Adipocyte (in vitro differentiated cells): ENCODE measurements around the gene TVP23C.
A peak's percentile ranks its signal among the peaks of the same experiment; 100 is the strongest.
"Not testable (repeated sequence)": the region's sequence is repeated elsewhere in the genome, so short reads cannot be mapped to it uniquely, and the experiment has no call there.

Experiments
- DNase-seq: peaks from one replicate; pipeline ENCODE4 v3.0.0-alpha.2; 2015; ENCODE audit warnings: low read depth
- H3K27me3 ChIP-seq: replicated peaks from 2 replicates; pipeline ENCODE4 v1.7.0; 2013; ENCODE audit warnings: mild to moderate bottlenecking, low read length, moderate library complexity; ENCODE audit not compliant: control insufficient read depth, insufficient read depth
- H3K36me3 ChIP-seq: 2 replicates; pipeline ENCODE4 v1.7.0; 2013; ENCODE audit warnings: low read length, mild to moderate bottlenecking, moderate library complexity; ENCODE audit not compliant: control insufficient read depth, insufficient read depth, severe bottlenecking
- H3K4me1 ChIP-seq: 2 replicates; pipeline ENCODE4 v1.7.0; 2013; ENCODE audit warnings: mild to moderate bottlenecking, low read length, moderate library complexity; ENCODE audit not compliant: control insufficient read depth, insufficient read depth
- H3K4me3 ChIP-seq: 2 replicates; pipeline ENCODE4 v1.7.0; 2013; ENCODE audit warnings: mild to moderate bottlenecking, low read length, moderate library complexity
- H3K9ac ChIP-seq: 2 replicates; pipeline ENCODE4 v1.7.0; 2013; ENCODE audit warnings: mild to moderate bottlenecking, low read length, moderate library complexity
- H3K9me3 ChIP-seq: 2 replicates; pipeline ENCODE4 v1.7.0; 2013; ENCODE audit warnings: mild to moderate bottlenecking, low read length, moderate library complexity; ENCODE audit not compliant: control insufficient read depth

Gene TVP23C

GRCh38 chr17:15524990-15525985 is 38.0 kb downstream of the TVP23C start:
- H3K27me3 ChIP-seq, H3K4me3 ChIP-seq, H3K9me3 ChIP-seq, H3K9ac ChIP-seq, H3K36me3 ChIP-seq: not testable (repeated sequence)
- H3K4me1 ChIP-seq, result peaks cover 13% of the 10 kb centered on the region
- peak; percentile 51 for DNase-seq

GRCh38 chr17:15516150-15516549 is 47.1 kb downstream of the TVP23C start:
- Histone ChIP-seq H3K4me1 (peaks cover 26% of the 10 kb centered on the region), H3K36me3 (peaks cover 9% of the 10 kb centered on the region), H3K4me3 (no peak overlapping the region), H3K9ac (no peak overlapping the region), H3K9me3 (peaks cover 4% of the 10 kb centered on the region), H3K27me3 (no peaks in the 10 kb centered on the region)
- no peak for DNase-seq

DNA sequence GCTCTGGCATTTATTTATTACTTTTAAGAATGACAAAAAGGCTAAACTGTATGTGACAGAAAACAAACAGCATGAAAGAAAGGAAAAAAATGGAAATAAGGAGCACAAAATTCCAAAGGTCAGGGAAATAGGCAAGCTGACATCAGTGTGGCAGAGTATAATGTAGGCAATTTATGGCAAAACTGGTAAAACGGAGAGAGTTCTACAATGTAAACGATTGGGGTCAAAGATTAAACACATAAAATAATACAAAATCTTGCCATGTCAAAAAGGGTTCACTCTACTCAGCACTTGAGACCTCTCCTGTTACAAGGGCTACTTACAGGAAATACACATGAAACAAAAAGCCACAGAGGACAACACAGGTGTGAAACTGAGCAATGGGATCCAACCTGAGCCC is 48.8 kb downstream of the TVP23C start:
- DNase-seq, result no peak
- H3K9ac ChIP-seq, result no peak overlapping the region
- peaks cover 4% of the 10 kb centered on the region for H3K9me3 ChIP-seq
- H3K27me3 ChIP-seq, result no peaks in the 10 kb centered on the region
- peaks cover 9% of the 10 kb centered on the region for H3K36me3 ChIP-seq
- H3K4me1 ChIP-seq, result peaks cover 40% of the 10 kb centered on the region
- H3K4me3 ChIP-seq, result no peak overlapping the region

DNA sequence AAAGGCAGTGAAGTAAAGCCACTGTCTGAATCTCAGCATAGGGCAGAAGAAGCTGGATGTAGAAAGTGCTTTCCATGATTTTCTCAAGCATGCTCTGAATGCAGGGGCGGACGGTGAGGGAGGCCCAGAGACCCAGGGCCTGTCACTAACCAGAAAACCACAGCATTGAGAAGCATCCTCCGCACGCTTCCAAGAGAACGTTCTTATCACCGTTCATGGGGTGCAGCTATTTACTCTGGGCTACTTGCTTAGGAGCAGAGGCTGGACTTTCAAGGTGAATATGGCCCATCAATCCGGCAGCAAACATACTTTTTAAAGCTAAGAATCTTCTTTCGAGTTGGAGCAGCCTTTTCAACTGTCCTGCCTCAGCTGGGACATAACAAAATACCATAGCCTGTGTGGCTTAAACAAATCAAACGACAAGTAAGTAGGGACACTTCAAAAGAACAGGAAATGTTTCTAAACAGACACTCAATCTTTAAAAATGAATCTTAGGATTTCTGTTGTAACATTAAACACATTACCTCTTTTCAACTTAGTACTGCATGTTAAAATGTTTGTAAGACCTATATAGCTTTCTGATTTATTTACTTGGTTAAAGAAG is 49.3 kb downstream of the TVP23C start:
- H3K27me3 ChIP-seq, result no peaks in the 10 kb centered on the region
- peaks cover 9% of the 10 kb centered on the region for H3K36me3 ChIP-seq
- H3K4me3 ChIP-seq, result no peak overlapping the region
- no peak for DNase-seq
- H3K4me1 ChIP-seq, result peaks cover 40% of the 10 kb centered on the region
- H3K9ac ChIP-seq, result peak overlapping the region; percentile 62
- H3K9me3 ChIP-seq, result peaks cover 4% of the 10 kb centered on the region

DNA sequence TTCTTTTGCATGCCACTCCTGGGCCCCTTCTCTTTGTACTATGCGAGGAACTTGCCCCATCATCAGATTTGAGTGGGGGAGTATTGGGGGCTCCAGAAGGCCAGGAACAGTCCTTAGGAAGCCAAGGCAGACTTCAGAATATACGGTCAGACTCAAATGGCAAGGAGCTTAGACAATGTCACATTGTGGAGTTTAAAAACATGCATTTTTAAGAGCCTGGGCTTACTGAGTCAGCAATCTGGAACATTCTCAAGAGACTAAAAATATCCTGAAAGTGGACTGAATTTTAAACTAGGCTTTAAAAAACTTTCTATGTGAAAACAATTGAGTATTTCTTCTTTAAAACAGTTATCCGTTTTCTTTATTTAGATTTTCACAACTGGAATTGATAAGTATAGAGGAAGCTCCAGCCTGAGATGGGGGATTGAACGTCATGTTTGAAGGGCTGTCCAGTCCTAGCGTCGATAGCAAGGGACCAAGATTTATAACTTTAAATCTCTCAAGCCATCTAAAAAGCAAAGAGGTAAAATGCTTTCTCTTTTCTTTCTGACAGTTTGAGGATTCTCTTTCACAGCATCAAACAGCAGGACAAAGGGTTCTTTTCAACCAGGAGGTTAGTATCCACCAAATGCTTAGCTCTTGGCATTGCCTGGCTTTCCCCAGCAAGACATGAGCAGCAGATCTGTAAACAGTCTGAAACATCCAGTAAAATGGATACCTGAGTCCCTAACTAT is 50.1 kb downstream of the TVP23C start:
- Histone ChIP-seq H3K9ac (peak overlapping the region; percentile 62), H3K4me3 (peak overlapping the region; percentile 26), H3K9me3 (peaks cover 4% of the 10 kb centered on the region), H3K27me3 (no peaks in the 10 kb centered on the region), H3K4me1 (peaks cover 40% of the 10 kb centered on the region), H3K36me3 (peaks cover 9% of the 10 kb centered on the region)
- peak; percentile 60 for DNase-seq

- Histone ChIP-seq H3K36me3 (peaks cover 9% of the 10 kb centered on the region), H3K4me1 (peaks cover 40% of the 10 kb centered on the region), H3K27me3 (no peaks in the 10 kb centered on the region), H3K4me3 (no peak overlapping the region), H3K9ac (no peak overlapping the region), H3K9me3 (peaks cover 4% of the 10 kb centered on the region)
- DNase-seq, result no peak
These were observed 51.1 kb downstream of the TVP23C start for GRCh38 chr17:15512071-15512709.

- Histone ChIP-seq H3K9me3 (peaks cover under 1% of the 10 kb centered on the region), H3K4me1 (peaks cover 40% of the 10 kb centered on the region), H3K9ac (no peak overlapping the region), H3K36me3 (peaks cover 8% of the 10 kb centered on the region), H3K27me3 (no peaks in the 10 kb centered on the region), H3K4me3 (no peak overlapping the region)
- DNase-seq, result no peak
These were observed 52.1 kb downstream of the TVP23C start for GRCh38 chr17:15511142-15511541.

- H3K36me3 ChIP-seq, result peaks cover under 1% of the 10 kb centered on the region
These were observed 52.9 kb downstream of the TVP23C start for GRCh38 chr17:15510361-15510760.

DNA sequence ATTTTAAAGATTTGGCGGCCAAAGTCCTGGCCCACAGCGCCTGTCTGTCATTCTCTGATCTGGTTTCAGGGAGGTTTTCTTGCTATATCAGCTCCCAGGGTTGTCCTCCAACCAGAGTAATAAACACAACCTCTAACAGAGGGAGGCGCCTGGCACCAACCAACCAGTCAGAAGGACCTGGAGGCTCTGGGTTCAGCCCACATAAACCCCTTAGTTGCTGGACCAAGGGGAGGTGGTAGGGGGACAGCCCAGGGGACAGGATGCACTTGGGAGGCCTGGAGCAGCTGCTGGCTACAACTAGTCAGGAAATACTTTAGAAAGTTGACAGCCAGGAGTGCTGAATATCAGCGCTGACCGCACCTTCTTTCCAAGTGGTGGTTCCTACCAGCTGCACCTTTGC is 54.2 kb downstream of the TVP23C start:
- Histone ChIP-seq H3K4me1 (peaks cover 37% of the 10 kb centered on the region), H3K4me3 (no peak overlapping the region), H3K27me3 (no peaks in the 10 kb centered on the region), H3K9ac (no peak overlapping the region), H3K36me3 (no peaks in the 10 kb centered on the region), H3K9me3 (no peaks in the 10 kb centered on the region)
- no peak for DNase-seq

More at GRCh38 chr17:15510361-15510760, 52.9 kb downstream of the TVP23C start:
- Histone ChIP-seq H3K9ac (no peak overlapping the region), H3K4me3 (no peak overlapping the region), H3K4me1 (peaks cover 40% of the 10 kb centered on the region), H3K27me3 (no peaks in the 10 kb centered on the region), H3K9me3 (no peaks in the 10 kb centered on the region)
- peak; percentile 56 for DNase-seq

DNA sequence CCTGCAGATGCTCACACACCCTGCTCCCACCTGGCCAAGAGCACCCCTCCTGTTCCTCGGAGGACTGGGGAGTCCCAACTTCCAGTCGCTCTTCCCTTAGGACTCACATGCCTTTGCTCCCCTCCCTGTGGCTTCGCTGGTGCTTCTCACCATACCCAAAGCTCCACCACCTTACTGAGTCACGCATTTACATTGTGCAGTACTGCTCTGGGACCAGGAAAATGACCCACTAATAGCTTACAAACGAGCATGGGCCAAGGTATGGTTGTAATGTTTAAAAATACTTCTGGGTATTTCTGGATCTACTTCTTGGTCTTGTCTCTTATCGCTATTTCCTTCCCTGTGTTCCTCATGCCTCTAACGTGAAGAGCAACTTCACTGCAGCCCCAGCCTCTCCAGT is 54.8 kb downstream of the TVP23C start:
- no peak overlapping the region for H3K9ac ChIP-seq
- H3K9me3 ChIP-seq, result no peaks in the 10 kb centered on the region
- H3K4me3 ChIP-seq, result no peak overlapping the region
- DNase-seq, result no peak
- H3K36me3 ChIP-seq, result no peaks in the 10 kb centered on the region
- H3K27me3 ChIP-seq, result no peaks in the 10 kb centered on the region
- H3K4me1 ChIP-seq, result peaks cover 30% of the 10 kb centered on the region
